ENCODE data around the gene SIL1. TPM values are rescaled to one million over a fixed set of nuclear protein-coding genes. Genes with fewer than 3 reads are reported as not detected.
A peak's percentile ranks its signal among the peaks of the same experiment; 100 is the strongest.

Gene SIL1
- polyA plus RNA-seq, 4 donors: 52.6 to 55.5 (median 53.0) TPM

- no peak for DNase-seq (ENCODE audit: low read depth in 4 of 4, low spot score in 3 of 4)
Measured at GRCh38 chr5:138986186-138986800, 211.9 kb downstream of the SIL1 start.

GRCh38 chr5:138985683-138986082, 212.5 kb downstream of the SIL1 start:
- DNase-seq (ENCODE audit: low read depth in 4 of 4, low spot score in 3 of 4): no peak

DNA sequence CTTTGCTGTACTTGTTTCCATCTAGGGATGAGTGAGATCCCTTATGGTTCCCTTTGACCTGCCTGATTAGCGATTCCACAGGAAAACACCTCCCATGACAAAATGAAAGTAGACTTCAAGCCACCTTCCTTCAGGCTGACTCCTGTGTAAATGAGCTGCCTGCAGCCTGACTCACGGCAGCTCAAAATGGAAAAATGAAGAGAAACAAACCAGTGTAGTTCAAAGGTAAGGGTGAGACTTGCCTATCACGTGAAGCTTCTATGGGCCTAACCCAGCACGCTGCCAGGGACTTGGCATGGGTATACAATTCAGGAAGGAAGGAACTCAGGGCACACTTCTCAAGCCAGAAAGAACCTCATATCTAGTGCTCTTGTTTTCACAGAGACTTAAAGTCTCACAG, 212.9 kb downstream of the SIL1 start:
- no peak for DNase-seq (ENCODE audit: low read depth in 4 of 4, low spot score in 3 of 4)

- DNase-seq (ENCODE audit: low read depth in 4 of 4, low spot score in 3 of 4): no peak
Measured at GRCh38 chr5:138983984-138984383, 214.2 kb downstream of the SIL1 start.

- no peak for DNase-seq (ENCODE audit: low read depth in 4 of 4, low spot score in 3 of 4)
Measured at GRCh38 chr5:138981586-138981985, 216.6 kb downstream of the SIL1 start.

GRCh38 chr5:138981131-138981530, 217.0 kb downstream of the SIL1 start:
- DNase-seq (ENCODE audit: low read depth in 4 of 4, low spot score in 3 of 4): no peak

GRCh38 chr5:138980441-138980840, 217.7 kb downstream of the SIL1 start:
- no peak for DNase-seq (ENCODE audit: low read depth in 4 of 4, low spot score in 3 of 4)

- DNase-seq (ENCODE audit: low read depth in 4 of 4, low spot score in 3 of 4): no peak
Measured at GRCh38 chr5:138979684-138980280, 218.4 kb downstream of the SIL1 start.

DNA sequence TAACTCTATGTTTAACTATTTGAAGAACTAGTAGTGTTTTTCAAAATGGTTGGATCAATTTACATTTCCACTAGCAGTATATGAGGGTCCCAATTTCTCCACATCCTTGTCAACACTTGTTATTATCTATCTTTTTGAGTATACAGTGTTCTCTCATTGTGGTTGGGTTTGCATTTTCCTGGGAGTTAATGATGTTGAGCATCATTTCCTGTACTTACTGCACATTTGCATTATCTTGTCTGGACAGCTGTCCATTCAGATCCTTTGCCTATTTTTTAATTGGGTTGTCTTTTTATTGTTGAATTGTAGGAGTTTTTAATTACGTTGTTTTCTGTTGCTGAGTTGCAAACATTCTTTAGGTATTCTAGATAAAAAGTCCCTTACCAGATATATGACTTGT, 219.6 kb downstream of the SIL1 start:
- DNase-seq (ENCODE audit: low read depth in 4 of 4, low spot score in 3 of 4): no peak

- no peak for DNase-seq (ENCODE audit: low read depth in 4 of 4, low spot score in 3 of 4)
Measured at GRCh38 chr5:138978080-138978479, 220.1 kb downstream of the SIL1 start.

DNA sequence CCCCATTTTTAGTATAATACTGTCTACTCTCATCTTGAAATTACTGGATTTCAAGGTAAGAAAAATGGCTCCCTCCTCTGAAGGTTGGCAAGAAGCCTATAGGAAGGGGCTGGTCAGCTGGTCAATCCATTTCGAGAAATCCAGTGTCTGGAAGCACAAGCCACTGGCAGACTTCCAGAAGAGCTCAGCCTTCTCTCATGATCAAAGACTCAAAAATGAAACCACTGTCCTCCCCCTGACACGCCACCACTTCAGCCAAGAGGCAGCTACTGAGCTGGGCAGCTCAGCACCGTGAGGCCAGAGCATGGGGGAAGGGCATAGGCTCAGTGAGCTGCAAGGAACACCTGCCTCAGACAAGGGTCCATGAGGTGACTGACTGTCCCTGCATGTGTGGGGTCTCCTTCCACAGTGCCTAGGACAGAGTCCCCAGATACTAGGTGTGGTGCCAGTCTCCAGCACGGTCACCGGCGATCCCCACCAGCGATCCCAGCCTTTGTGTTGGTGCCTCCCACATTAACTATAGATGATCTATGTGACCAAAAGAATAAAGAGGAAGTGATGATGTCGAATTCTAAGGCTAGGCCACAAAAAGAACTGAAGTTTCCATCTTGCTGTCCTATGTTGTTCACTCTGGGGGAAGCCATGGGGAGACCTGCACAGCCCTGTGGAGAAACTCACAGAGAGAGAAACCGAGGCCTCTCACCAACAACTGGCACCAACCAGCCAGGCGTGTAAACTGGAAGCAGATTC, 222.9 kb downstream of the SIL1 start:
- no peak for DNase-seq (ENCODE audit: low read depth in 4 of 4, low spot score in 3 of 4)

DNA sequence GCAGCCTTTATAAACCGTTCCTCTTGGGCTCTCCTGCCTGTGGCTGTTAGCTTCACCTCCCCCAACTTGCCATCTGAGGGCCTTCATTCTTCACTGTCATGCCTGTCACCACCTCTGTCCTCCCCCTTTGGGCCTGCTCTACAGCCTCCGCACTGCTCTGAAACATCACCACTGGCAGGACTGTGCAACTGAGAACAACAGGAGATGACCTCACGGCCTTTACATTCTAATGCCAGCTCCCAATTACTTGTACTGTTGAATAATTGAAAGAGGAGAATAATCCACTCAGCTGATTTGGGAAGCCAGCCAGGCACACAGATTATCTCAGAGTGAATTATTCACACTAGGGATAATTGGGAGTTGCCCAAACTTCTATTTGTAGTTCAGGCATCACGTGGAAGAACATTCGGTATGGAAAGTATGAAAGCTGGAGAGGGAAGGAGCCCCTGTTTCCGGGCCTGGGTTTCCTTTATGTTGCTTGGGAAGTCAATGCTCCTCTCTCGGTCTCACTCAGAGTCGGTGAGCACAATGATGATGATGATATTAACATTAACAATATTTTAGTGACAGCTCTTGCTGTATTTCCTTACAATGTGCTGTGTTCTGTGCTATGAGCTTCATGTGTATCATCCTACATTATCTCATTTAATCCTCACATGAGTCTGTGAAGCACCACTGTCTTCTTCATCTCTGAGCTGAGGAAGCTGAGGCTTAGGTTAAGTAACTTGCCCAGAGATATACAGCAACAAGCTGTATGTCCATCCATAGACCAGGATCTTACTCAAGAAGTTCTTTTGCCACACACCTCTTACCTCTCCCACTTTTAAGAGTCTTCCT, 223.7 kb downstream of the SIL1 start:
- peak in 1 of 4 donors; percentile 49 for DNase-seq (ENCODE audit: low read depth in 4 of 4, low spot score in 3 of 4)

GRCh38 chr5:138972836-138973235, 225.3 kb downstream of the SIL1 start:
- DNase-seq (ENCODE audit: low read depth in 4 of 4, low spot score in 3 of 4): no peak

DNA sequence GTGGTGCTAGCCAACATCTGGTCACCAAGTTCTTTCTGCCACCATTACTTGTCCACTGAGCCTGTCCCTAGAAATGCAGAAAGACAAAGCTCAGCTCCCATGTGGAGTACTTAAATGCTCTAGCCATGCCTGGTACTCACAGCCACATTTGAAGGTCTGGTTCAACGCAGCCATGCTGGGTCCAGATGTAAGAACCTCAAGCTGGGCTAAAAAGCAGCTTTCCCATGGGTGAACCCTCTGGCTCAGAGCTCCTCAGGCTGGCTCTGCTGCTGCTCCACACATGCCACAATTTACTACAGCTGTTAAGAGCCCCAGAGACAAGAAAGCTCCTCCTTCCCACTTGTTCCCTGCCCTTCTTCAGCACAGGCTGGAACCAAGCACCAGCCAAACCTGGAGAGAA, 225.9 kb downstream of the SIL1 start:
- DNase-seq (ENCODE audit: low read depth in 4 of 4, low spot score in 3 of 4): no peak

GRCh38 chr5:138969323-138970002, 228.7 kb downstream of the SIL1 start:
- no peak for DNase-seq (ENCODE audit: low read depth in 4 of 4, low spot score in 3 of 4)

GRCh38 chr5:138968601-138969000, 229.6 kb downstream of the SIL1 start:
- no peak for DNase-seq (ENCODE audit: low read depth in 4 of 4, low spot score in 3 of 4)

GRCh38 chr5:138967791-138968448, 230.2 kb downstream of the SIL1 start:
- DNase-seq (ENCODE audit: low read depth in 4 of 4, low spot score in 3 of 4): no peak

GRCh38 chr5:138966236-138966985, 231.8 kb downstream of the SIL1 start:
- no peak for DNase-seq (ENCODE audit: low read depth in 4 of 4, low spot score in 3 of 4)

GRCh38 chr5:138965626-138966025, 232.5 kb downstream of the SIL1 start:
- DNase-seq (ENCODE audit: low read depth in 4 of 4, low spot score in 3 of 4): no peak
